ENCODE data around the gene KRT73.

The KRT73 gene

DNA sequence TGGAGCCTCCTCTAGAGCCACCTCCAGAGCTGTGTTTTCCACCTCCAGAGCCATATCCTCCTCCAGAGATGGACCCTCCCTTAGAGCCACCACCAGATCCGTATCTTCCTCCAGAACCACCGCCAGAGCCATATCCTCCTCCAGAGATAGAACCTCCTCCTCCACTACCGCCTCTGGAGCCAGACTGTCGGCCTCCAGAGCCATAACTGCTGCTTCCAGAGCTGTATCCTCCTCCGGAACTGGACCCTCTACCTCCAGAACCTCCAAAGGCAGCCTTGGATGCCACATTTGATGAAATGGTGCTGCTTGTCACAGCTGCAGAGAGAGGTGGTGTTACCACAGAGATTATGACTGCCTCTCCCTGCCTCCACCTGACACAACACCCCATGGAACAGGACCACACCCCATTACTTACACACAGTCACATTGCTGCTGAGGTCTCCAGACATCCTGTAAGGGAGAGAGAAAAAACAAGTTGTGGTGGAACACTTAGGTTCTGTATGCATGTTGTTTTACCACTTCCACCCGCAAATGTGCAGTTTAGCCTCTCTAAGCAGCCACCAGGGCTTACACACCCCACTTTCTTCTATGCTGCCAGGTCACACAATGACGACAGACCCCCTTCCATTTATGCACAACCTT is 26.9 kb upstream of the KRT73 start:
- DNase-seq (ENCODE audit: low spot score), result no peak

DNA sequence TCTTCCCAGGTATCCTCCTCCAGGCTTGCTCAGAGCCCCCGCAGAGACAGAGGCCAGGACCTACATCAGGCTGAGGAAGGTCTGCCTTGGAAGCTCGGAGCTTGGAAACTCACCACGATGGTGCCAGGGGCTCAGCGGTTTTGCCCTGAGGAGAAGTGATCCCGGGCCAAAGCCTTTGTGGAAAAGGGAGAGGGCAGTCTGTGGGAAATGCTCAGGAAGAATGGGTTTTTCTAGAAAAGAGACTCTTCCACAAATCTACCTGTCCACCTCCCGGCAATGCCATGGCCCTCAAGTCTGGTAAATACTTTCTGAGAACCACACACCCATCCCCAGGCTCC is 25.7 kb upstream of the KRT73 start:
- no peak for DNase-seq (ENCODE audit: low spot score)

DNA sequence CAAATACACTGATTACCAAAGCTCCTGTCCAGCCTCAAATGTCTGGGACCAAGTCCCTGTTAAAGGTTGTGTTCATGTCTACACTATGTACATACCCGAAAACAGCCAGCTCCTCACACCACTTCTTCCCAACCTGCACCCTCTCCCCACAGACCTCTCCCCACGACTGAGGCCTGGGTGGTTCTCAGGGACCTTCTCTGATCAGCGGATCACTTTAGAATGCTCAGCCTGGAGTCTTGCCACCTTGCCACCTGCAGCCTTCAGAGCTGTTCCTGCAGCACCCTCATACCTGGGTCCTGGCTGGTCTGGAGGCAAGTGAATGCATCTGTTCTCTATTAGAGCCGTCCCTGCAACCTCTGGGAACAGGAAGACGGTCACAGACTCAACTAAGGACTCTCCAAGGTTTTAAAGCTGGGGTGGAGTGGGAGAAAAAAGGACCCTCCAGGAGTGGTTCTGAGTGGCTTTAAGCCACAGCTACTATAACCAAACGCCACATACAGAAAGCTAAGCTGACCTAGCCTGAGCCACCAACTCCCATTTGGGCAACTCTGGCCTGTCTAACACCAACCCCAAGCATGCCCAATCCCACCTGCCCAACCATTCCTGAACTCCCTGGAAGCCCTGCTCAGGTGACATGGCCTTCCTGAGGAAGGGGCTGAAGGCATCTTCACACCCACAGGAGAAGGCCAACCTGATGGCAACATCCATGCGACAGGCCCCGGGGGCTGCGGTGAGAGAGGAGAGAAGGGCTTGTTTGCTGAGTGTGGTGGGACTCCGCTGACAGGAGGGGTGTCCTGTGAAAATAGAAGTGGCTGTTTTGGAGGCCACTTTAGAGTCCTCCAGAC is 25.1 kb upstream of the KRT73 start:
- no peak for DNase-seq (ENCODE audit: low spot score)

DNA sequence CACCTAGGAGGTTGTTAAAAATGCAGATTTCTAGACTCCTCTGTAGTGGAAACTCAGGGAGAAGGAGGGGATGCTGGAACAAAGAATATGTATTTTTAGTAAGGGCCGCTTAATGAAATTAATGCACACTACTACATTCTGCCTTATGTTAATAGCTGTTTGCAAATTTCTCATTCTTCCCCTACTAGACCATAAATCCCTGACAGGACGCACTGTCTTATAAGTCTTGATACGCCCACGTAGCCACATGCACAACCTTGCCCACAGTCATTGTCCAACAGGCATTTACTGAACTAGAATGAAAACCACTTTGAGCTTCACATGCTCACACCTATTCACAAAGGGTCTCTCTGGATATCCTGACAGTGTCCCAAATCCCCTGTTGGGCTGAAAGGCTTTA is 23.1 kb upstream of the KRT73 start:
- DNase-seq (ENCODE audit: low spot score), result no peak

DNA sequence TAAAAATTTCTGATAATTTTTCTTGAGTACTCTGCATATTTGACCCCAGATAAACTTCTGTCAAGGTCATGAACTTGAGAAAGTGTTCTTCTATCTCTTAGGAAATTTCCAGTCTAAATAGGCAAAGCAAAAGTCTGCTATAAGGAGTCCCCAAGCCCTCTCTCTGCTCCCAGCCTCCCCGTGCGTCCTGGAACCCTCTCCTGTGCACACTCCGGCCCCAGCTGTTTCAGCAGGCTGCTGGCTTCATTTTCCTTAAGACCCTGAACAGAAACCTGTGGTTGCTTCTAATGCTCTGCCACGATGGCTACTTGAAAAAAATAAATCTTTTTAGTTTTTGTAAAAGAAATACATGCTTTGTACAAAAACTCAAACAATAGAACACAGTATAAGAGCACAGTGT is 18.9 kb upstream of the KRT73 start:
- DNase-seq (ENCODE audit: low spot score), result no peak

DNA sequence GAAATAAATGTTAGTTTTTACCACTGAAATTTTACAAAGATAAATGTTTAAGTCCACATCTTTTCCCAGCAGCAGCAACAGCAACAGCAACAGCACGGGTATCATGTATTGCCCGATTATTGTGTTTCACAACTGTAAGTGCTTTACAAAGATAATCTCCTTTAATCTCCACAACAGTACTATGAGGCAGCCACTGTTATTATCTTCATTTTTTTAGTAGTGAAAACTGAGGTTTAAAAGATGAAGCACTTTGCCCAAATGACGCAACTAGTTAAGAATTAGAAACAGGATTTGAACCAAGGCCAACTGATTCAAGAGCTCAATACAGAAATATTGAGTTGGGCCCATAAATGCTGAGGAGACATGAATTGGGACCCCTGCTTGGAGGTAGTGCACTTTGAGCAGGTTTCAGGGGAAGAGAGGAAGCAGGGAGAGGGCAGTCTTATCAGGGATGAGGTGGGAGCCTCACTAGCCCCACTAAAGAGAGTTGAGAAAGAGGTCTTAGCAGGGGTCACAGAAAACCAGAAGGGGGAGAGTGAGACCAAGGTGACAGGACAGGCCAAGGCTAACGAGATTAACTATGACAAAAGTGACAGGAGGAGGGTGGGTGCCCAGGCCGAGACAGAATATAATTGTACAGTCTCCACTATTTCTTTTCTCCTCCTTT is 18.4 kb upstream of the KRT73 start:
- DNase-seq (ENCODE audit: low spot score), result no peak

DNA sequence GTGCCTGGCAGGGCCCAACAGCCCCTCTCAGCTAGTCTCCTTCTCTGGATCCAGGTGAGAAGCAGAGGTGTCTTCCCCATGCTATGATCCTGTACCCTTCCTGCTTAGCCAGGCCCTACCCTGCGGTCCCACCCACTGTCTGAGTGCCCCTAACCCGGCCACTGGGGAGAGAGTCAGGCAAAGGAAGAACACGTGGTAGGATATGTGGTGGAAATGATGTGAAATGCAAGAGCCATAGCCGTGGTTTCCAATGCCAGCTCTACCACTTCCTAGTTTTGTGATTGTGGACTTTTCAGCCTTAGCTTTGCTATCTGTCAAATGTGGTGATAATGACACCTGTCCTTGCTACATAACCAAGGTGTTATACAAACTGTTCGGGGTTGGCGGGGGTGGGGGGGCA is 17.8 kb upstream of the KRT73 start:
- no peak for DNase-seq (ENCODE audit: low spot score)

DNA sequence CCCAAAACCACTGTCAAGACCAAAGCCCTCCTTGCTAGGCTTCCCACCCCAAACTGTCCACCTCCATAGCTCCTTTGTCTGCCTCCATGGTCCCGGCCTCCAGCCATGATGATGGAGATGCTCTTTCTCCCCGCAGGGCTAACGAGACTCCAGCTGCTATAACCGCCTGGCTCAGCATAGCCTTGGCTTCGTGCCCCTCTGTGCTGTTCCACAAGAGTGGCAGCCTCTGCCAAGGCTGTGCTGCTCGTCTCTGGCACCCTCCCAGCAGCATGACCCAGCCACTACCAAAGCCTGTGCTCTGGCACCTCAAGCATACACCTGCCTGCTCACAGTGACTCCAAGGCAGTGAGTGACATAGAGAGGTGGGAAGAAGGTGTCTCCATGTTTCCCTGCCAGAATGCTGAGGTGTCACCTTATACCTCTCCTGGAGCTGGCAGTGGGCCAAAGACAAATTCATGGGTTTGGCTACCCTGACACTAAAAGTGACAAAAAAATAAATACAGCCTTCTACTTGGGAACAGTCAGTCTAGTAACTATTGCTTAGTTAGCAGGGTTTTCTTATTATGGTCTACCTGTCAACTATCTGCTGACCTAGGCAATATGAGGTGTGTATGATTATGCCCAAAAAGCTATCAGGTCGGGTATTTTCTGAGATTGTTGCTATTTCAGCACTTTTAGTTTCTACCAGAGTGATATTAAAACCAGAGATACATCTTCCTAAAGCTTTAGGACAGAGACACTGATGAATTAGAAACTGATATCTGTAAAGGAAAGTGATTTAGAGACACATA is 16.1 kb upstream of the KRT73 start:
- DNase-seq (ENCODE audit: low spot score), result no peak

DNA sequence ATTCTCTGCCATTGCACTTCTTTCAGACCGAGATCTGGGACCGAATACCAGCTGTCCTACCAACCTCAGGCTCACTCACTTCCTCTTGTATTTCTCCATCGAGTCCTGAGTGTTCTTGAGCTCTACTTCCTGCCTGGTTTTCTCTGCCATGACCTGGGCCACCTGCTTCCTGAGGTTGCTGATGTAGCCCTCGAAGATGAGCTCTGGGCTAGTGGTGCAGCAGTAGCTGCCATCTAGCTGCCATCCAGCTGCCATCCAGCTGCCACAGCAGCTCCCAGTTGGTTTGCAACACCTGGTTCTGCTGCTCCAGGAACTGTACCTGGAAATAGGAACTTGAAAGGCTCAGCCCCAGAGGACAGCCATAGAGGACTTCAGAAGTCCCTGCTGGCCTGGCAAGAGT is 15.0 kb upstream of the KRT73 start:
- DNase-seq (ENCODE audit: low spot score), result no peak

DNA sequence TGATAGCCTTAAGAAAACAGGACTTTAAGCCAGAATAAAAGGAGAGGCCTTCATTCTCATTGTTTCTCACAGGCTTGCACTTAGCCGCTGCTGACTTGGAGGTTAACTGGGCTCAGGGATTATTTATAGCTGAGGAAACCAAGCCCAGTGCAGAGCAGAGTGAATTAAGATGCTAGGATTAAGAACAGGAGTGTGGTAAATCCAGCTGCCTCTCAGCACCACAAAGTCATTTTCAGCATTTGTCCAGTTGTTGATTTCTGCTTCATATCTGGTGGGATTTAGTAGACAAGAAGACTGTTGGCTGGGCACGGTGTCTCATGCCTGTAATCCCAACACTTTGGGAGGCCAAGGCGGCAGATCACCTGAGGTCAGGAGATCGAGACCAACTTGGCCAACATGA is 14.3 kb upstream of the KRT73 start:
- DNase-seq (ENCODE audit: low spot score), result no peak

DNA sequence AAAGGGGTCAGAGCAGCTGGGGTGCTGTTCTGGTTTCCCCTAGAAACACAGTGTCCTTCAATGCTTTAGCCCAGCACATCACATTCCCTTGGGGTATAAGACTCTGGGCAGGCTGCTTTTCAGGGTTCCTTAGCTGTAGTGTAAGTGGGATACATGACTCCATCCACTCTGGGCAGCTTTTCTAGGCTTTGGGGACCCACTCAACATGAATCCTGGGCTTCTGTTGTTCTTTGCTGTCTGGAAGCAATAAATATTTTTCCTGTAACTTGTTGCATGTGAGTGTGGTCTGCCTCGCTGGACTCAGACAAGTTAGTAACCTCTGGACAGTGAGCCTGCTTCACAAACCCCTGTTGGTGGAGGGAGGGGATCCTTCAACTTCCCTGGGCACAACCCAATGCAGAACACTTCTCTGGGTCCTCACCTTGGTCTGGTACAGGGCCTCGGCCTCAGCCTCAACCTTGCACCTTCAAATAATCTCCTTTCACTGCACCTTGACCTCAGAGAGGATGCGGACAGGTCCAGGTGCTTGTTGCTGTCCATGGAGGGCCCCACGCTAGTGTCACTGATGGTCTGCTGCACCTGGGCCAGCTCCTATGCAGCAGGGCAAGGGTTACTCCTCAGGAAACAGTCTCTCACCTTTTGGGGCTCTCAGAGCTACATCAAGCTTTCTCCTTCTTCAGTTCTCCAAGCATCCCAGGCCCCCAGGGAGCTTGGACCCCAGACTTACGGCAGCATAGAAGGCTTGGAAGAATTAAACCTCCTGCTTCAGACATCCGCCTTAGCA is 13.5 kb upstream of the KRT73 start:
- no peak for DNase-seq (ENCODE audit: low spot score)

DNA sequence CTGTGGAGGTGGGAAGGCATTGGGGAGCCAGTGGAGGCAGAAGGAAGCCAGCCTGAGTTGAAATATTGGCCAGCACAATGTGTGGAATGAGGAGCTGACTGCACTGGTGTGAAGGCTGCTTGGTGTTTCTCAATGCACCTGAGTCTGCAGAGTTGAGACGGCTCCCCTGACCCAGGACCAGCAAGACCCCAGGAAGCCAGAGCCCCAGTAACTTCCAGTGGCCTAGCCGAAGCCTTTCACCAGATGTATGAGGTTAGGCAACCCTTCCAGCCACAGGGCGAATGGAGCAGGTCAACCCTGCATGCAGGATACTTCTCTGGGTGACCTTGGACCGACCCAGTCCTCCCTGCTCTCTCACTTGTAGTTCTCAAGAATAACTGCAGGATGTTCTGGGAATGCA is 12.9 kb upstream of the KRT73 start:
- no peak for DNase-seq (ENCODE audit: low spot score)

DNA sequence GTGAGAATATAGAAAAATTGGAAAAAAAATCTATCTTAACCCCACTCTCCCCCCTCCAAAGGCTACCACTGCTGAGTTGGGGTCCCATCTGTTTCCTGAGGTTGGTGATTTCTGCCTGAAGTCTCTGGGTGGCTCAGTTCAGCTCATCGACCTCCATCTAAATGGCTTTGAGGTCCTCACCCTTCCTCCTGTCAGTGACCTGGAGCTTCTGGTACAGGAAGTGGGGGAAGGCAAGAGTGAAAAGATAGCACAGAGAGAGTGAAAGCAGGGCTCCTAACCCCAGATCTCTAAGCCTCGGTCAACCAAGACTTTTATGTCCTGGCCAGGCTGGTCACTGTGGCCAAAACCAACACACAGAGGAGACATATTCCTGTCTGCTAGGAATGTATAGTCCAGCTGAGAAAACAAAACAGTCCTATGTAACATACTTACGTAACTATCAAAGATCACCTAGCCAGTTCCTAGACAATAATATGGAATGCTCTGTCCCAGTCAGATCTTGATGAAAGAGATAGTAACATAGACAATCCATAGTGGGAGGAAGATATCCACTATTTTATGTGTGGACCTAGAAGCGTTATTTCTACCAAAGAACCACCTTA is 12.3 kb upstream of the KRT73 start:
- no peak for DNase-seq (ENCODE audit: low spot score)

DNA sequence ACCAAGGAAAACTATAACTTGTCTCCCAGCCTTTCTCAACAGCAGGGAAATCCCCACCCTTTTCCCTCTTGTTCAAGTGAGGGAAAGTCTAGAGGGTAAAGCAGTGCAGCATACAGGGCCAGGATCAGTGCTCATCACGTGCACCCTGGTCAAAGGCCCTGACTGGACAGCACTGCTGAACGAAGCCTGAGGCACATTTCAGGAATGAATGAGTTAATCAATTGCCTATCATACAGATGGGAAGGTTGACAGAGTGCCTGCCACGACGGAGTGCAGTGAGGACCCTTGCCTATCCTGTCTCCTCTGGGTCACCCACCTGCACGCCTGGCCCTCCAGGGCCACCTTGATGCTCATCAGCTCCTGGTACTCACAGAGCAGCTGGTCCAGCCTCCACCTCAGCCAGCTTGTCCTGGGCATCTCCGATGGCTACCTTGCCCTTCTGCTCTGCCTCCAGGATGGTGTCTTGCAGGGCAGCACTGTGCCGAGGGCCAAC is 11.7 kb upstream of the KRT73 start:
- no peak for DNase-seq (ENCODE audit: low spot score)

DNA sequence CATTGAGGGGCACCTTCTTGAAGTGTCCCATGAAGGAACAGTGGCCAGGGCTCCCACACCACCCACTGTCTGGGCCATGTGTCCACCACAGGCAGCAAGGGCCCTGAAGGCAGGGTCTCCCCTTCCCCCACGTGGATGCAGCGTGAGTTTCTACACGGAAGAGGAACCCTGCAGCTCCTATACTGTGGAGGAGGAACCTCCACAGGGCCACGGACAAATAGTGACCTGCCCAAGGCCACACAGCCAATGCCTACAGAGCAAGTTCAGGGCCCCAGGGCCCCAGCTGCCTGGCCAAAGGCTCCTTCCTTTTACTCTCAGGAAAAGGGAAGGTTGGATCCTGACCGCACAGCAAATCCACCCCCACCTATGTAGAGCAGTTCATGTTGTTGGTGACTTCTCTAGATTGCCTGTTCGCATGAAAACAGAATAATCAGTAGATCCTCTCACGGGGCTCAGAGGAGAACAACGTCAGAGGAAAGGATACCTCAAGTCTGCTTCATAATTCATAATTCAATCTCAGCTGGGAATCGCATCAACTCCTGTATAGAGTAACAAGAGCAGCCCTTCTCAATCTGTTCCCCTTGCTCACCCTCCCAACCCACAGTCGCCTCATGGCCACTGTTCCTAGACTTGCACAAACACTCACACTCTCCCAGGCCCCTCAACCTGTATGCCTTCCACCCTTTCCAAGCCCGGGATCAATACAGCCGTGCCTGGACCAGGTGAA is 11.1 kb upstream of the KRT73 start:
- DNase-seq (ENCODE audit: low spot score), result no peak

DNA sequence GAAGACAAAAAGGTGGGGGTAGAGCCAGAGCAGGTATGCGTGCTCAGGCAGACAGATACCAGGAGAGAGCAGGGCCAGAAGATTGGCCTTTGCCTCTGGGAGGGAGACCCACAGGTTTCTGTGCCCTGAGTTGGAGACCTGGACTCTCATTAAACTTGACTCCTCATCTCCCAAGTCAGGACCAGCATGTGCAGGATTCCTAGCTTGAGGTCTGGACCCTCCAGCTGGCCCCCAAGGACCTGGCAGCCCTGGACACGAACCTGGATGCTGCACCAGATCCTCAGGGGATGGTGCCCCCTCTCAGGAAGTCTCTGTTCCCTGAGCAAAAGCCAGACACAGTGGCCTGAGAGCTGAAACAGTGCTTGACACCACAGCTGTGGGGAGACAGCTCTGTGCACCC is 10.5 kb upstream of the KRT73 start:
- DNase-seq (ENCODE audit: low spot score), result no peak

DNA sequence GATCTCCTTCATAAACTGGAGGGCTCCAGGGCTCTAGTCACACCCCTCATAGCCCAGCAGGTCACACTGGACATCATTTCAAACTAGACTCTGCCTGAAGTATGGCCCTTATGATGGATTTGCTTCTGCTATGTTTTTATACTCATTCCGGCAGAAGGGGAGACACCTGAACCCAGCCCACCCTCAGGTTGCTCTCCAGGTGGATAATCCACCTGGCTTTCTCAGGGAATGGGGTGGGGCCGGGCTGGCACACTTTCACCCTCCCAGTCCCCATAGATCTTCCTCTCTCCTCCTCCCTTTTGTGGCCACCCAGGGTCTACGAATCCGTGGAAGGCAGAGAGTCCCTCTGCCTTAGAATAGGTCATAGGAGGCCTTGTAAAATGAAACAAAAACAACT is 9.8 kb upstream of the KRT73 start:
- DNase-seq (ENCODE audit: low spot score), result no peak

DNA sequence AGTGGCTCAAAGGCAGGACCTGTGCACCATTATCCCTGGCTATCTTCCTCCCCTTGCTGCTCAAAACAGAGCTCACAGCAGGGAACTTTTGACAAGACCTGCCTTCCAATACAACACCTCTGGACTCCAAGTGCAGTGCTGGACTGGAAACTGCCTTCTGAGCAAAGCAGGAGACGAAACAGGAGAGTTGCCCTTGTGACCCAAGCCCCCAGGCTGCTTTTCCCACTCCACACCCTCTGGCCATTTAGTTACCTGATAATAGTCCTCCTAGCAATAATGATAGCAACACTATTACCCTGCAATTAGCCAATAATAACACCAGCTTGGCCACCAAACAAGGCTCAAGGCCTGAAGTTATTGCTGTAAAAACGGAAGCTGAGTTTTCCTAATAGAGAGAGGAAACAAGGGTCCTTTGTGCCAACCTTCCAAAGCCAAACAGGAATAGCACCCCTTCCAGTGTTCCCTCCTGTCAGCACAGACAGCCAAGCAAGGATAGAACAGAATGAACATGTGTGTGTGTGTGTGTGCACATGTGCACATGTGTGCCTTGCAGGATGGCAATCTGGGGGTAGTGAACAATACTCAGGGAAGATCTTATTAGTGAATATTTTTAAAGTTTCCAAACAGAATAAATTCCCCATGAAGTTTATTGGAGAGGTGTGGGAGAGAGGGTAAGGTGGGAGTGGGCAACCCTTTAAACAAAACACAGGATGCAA is 9.2 kb upstream of the KRT73 start:
- no peak for DNase-seq (ENCODE audit: low spot score)

DNA sequence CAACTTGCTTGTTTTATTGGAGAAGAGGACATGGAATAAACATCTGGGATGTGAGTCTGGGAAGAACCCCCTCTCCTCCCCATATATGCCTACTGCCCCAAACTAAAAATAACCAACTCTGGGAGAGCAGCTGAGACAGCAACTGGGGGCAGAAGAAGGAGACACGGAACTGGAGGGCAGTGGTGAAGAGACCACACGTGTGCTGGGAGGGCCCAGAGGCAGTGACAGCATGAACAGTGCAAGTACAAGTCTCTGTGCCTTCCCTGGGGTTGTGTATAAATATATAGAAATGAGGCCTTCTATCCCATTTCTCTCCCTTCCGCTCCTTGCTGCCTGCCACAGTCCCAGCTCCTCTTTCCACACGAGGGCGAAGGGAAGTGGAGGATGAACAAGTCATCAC is 4.0 kb upstream of the KRT73 start:
- no peak for DNase-seq (ENCODE audit: low spot score)

DNA sequence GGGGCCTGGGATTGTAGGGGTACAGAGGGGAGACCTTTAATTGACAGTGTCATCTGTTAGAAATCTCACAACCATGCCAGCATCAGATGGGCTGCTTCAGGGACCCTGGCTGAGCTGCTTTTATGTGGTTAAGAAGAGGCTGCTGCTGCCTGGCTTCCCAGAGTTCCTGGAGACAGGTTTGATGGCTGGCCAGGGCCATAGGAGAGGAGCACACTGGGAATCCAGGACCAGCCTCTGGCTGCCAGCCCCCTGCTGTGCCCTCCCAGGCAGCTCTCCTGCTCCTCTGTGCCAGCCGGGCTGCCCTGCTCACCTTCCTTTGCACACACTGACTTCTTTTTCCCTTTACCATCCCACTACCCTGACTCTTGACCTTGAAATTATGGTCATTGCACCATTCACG is 507 bp upstream of the KRT73 start:
- no peak for DNase-seq (ENCODE audit: low spot score)

Data from RKO (cell line).